Endothelial cell of umbilical vein (primary cell): ENCODE data around the gene SPAAR. TPM values are rescaled to one million over a fixed set of nuclear protein-coding genes. Genes with fewer than 3 reads are reported as not detected.

Experiments used
- BruUV-seq: library from RNA; stranded (reverse); fragments of 400-500 nt; replicated peaks from 2 replicates; lab custom pipeline; 2021; lab: Mats Ljungman, UMichigan
- CTCF ChIA-PET: fragments of 300-600, 350-600 bp; sonication (Branson Sonifier 250); formaldehyde crosslinking; loops from one replicate; lab custom pipeline; 2021; ENCODE audit warnings: antibody characterized with exemption, inconsistent platforms; lab: Charles Lee
- POLR2A ChIA-PET: fragments of 300-600, 350-600 bp; sonication (Branson Sonifier 250); formaldehyde crosslinking; loops from one replicate; lab custom pipeline; 2021; ENCODE audit warnings: antibody characterized with exemption, inconsistent platforms; lab: Charles Lee
- DNase-seq: peaks from one replicate; pipeline ENCODE4 v3.0.0-alpha.2; 2011; ENCODE audit warnings: low read depth, low spot score
- FAIRE-seq: peaks from 2 replicates; lab custom pipeline; 2011; peaks lifted over from hg19 to GRCh38; lab: Jason Lieb, UNC
- H2AFZ ChIP-seq: 2 replicates; pipeline ENCODE4 v1.6.0; 2012; ENCODE audit warnings: low read depth, low read length, control low read depth, inconsistent platforms
- H3K27ac ChIP-seq: 2 replicates; pipeline ENCODE4 v1.5.1; 2011; ENCODE audit warnings: low read depth, mild to moderate bottlenecking, control low read depth, low read length, moderate library complexity; ENCODE audit not compliant: insufficient read depth
- H3K27me3 ChIP-seq, 2 experiments: 2 replicates each; pipeline versions ENCODE4 v1.6.0 to v1.6.1; 2011; ENCODE audit warnings: low read length in 2 of 2, mixed read lengths in 1 of 2; ENCODE audit not compliant: control insufficient read depth in 2 of 2, insufficient read depth in 2 of 2
- H3K36me3 ChIP-seq, 2 experiments: 2 replicates in 1 of 2; 3 replicates in 1 of 2; pipeline ENCODE4 v1.5.1; 2011; ENCODE audit warnings: low read length in 2 of 2, mild to moderate bottlenecking in 1 of 2, moderate library complexity in 1 of 2; ENCODE audit not compliant: control insufficient read depth in 2 of 2, insufficient read depth in 2 of 2; ENCODE audit errors: extremely low read depth in 1 of 2
- H3K4me1 ChIP-seq: 3 replicates; pipeline ENCODE4 v1.5.1; 2011; ENCODE audit warnings: mild to moderate bottlenecking, low read length; ENCODE audit not compliant: control insufficient read depth, insufficient read depth; ENCODE audit errors: extremely low read depth
- H3K4me2 ChIP-seq: 2 replicates; pipeline ENCODE4 v1.6.1; 2011; ENCODE audit warnings: low read length, control low read depth, mixed read lengths; ENCODE audit not compliant: insufficient read depth
- H3K4me3 ChIP-seq, 3 experiments: fragments of 200-600 bp in 1 of 3; sonication (generic), shearing (Covaris generic) in 1 of 3; replicated peaks in 1 of 3; 2 replicates each; pipeline ENCODE4 v1.5.1; 2011 to 2016; ENCODE audit warnings: control low read depth in 3 of 3, low read length in 3 of 3, mild to moderate bottlenecking in 2 of 3, inconsistent platforms in 1 of 3, low read depth in 1 of 3, moderate library complexity in 1 of 3; ENCODE audit not compliant: insufficient read depth in 1 of 3
- H3K79me2 ChIP-seq: 2 replicates; pipeline ENCODE4 v1.6.0; 2012; ENCODE audit warnings: low read length, inconsistent platforms; ENCODE audit not compliant: control insufficient read depth, insufficient read depth
- H3K9ac ChIP-seq: replicated peaks from 2 replicates; pipeline ENCODE3; 2011; ENCODE audit warnings: low read length, control low read depth; ENCODE audit not compliant: insufficient read depth; ENCODE audit errors: extremely low read depth
- H3K9me1 ChIP-seq: replicated peaks from 3 replicates; pipeline ENCODE4 v1.6.0; 2011; ENCODE audit warnings: mild to moderate bottlenecking, low read length; ENCODE audit not compliant: control insufficient read depth, insufficient read depth; ENCODE audit errors: extremely low read depth
- H3K9me3 ChIP-seq: replicated peaks from 2 replicates; pipeline ENCODE4 v1.5.1; 2012; ENCODE audit warnings: low read length, inconsistent platforms; ENCODE audit not compliant: control insufficient read depth, insufficient read depth
- H4K20me1 ChIP-seq: replicated peaks from 2 replicates; pipeline ENCODE3; 2011; ENCODE audit warnings: mild to moderate bottlenecking, low read length; ENCODE audit not compliant: control insufficient read depth, insufficient read depth; ENCODE audit errors: extremely low read depth
- EZH2 ChIP-seq: IDR thresholded peaks from 2 replicates; pipeline ENCODE4 v1.6.1; 2012; ENCODE audit warnings: borderline replicate concordance, low read depth, mild to moderate bottlenecking, moderate library complexity, low read length, inconsistent platforms; ENCODE audit not compliant: severe bottlenecking
- FOS ChIP-seq: IDR thresholded peaks from 2 replicates; pipeline ENCODE4 v1.6.1; 2011; ENCODE audit warnings: mild to moderate bottlenecking, low read length, moderate library complexity, borderline replicate concordance; ENCODE audit not compliant: insufficient read depth
- GATA2 ChIP-seq: IDR thresholded peaks from 2 replicates; pipeline ENCODE4 v1.7.0; 2011; ENCODE audit warnings: low read depth, mild to moderate bottlenecking, moderate library complexity, mixed read lengths, low read length; ENCODE audit not compliant: insufficient read length, insufficient read depth
- JUN ChIP-seq: IDR thresholded peaks from 2 replicates; pipeline ENCODE4 v1.6.1; 2011; ENCODE audit warnings: borderline replicate concordance, low read depth; ENCODE audit not compliant: insufficient read length, insufficient read depth
- MYC ChIP-seq: IDR thresholded peaks from one replicate; pipeline ENCODE4 v1.6.1; 2011; ENCODE audit warnings: mild to moderate bottlenecking, low read depth, low read length
- POLR2A ChIP-seq: IDR thresholded peaks from 2 replicates; pipeline ENCODE4 v1.6.1; 2012; ENCODE audit warnings: low read depth, mild to moderate bottlenecking, control low read depth, low read length
- POLR2AphosphoS5 ChIP-seq: IDR thresholded peaks from 2 replicates; pipeline ENCODE4 v1.6.1; 2012; ENCODE audit warnings: low read depth, mild to moderate bottlenecking, control low read depth, low read length, moderate library complexity; ENCODE audit not compliant: insufficient read depth
- dilution Hi-C: fragments of 300-500 bp; cut with MboI; formaldehyde crosslinking; loops from one replicate; pipeline ENCODE4 v1.15.0; 2019; ENCODE audit warnings: low sequenced_read_pairs; ENCODE audit not compliant: extremely low pct_ligation_motif_present
- intact Hi-C: fragments of 100-400 bp; cut with micrococcal nuclease; formaldehyde crosslinking; loops from one replicate; pipeline ENCODE4 v1.10.0; 2022
- polyA plus RNA-seq, 4 experiments: library from polyadenylated mRNA; depleted of rRNA in 3 of 4; stranded (reverse) in 3 of 4; unstranded in 1 of 4; fragments of >200 nt; gene quantifications; 2 replicates each; pipeline versions ENCODE4 v1.2.1 to v1.2.3, GENCODE V29; 2011 to 2012; ENCODE audit warnings: missing spikeins in 1 of 4
- total RNA-seq: library from RNA; stranded (reverse); gene quantifications from 2 replicates; pipeline ENCODE4 v1.2.3, GENCODE V29; 2021
- TF ChIP-seq, protein P1 (sequence below): IDR thresholded peaks from 2 replicates; pipeline ENCODE4 v1.6.1; 2011; ENCODE audit not compliant: insufficient read depth, insufficient read length
- TF ChIP-seq, protein P2 (sequence below), 2 donors: IDR thresholded peaks; 1 replicate in 1 of 2; 2 replicates in 1 of 2; pipeline ENCODE4 v1.5.1; 2011; ENCODE audit warnings: low read length in 2 of 2, mild to moderate bottlenecking in 2 of 2, moderate library complexity in 2 of 2, control low read depth in 1 of 2, inconsistent platforms in 1 of 2, low read depth in 1 of 2; ENCODE audit not compliant: insufficient read depth in 1 of 2; ENCODE audit errors: extremely low read depth in 1 of 2

SPAAR gene
- total and polyA plus RNA-seq, 2 donors (not counting 3 experiments of a cell fraction or from before 2014, with no cell fraction given) = 20.8 to 24.8 TPM

DNA sequence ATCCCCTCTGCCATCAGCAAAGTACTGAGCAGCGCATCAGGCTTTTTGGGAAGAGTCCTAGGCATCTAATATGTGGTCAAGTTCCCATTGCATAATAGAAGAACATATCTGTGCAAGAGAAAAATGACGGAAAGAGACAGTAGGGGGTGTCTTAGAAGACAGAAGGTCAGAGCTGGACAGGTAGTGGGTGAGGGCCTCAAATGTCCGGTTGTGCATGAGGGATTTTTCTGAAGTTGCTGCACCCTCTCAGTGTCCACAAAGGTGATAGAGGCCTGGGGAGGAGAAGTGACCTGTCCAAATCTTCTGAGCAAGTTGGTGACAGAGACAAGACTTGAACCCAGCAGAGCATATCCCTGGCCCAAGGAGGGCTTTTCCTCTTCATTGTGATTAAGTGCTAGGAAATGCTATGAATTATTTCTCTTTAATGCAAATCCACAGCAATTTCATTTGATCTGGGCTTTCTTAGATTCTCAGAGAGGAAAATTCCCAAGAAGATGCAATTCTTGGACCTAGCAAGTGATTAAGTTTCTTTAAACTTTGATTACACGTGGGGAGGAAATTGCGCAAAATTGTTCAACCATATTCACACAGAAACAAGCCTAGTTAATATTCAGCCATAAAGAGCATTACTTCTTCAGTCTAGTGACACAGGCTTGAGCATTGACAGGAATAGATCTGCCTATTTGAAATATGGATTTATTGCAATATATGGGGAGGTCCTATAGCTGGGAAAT is 49.0 kb downstream of the SPAAR start, which contains the start of gene OR2S2:
OR2S2 (minus strand) TSS at position 51 of the 734 bp plus-strand sequence. CDS start 56 bp downstream, outside the sequence.
- ChIA-PET POLR2A (no interaction called here), CTCF (interaction anchor here (1.1 to 4.2 kb wide), 6 partner anchors 50 to 370 kb away, joined by 3 to 83 read pairs (median 8); partner anchors contain the start of gene CCIN)
- FAIRE-seq (no peak), DNase-seq (no peak)
- Histone ChIP-seq H3K4me1 (peaks cover 5% of the 10 kb centered on the region), H3K4me3 (no peak within 1 kb of the TSS), H3K9ac (no peak within 1 kb of the TSS), H3K9me1 (no peaks in the 10 kb centered on the region), H4K20me1 (no peaks in the 10 kb centered on the region), H3K27me3 (no peaks in the 10 kb centered on the region), H3K79me2 (no peaks in the 10 kb centered on the region), H2AFZ (no peak within 1 kb of the TSS), H3K36me3 (no peaks in the 10 kb centered on the region), H3K27ac (no peak within 1 kb of the TSS), H3K9me3 (no peaks in the 10 kb centered on the region), H3K4me2 (no peak within 1 kb of the TSS)
- dilution Hi-C loops = no loop called here
- intact Hi-C loops = loop anchor here (5.0 kb wide), 3 partner anchors 49 to 369 kb away; no protein-coding TSS in a partner anchor
- TF ChIP-seq, protein P1, sequence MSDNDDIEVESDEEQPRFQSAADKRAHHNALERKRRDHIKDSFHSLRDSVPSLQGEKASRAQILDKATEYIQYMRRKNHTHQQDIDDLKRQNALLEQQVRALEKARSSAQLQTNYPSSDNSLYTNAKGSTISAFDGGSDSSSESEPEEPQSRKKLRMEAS = no peak
- TF ChIP-seq EZH2 (no peak), JUN (no peak), POLR2A (no peak), GATA2 (no peak), POLR2AphosphoS5 (no peak), FOS (no peak), MYC (no peak)
- TF ChIP-seq, protein P2, sequence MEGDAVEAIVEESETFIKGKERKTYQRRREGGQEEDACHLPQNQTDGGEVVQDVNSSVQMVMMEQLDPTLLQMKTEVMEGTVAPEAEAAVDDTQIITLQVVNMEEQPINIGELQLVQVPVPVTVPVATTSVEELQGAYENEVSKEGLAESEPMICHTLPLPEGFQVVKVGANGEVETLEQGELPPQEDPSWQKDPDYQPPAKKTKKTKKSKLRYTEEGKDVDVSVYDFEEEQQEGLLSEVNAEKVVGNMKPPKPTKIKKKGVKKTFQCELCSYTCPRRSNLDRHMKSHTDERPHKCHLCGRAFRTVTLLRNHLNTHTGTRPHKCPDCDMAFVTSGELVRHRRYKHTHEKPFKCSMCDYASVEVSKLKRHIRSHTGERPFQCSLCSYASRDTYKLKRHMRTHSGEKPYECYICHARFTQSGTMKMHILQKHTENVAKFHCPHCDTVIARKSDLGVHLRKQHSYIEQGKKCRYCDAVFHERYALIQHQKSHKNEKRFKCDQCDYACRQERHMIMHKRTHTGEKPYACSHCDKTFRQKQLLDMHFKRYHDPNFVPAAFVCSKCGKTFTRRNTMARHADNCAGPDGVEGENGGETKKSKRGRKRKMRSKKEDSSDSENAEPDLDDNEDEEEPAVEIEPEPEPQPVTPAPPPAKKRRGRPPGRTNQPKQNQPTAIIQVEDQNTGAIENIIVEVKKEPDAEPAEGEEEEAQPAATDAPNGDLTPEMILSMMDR (IDR thresholded peaks at IDR 0.05; ENCODE audit: extremely low read depth in 1 of 2, insufficient read depth in 1 of 2, low read depth in 1 of 2, low read length in 2 of 2) = no peak
- no TSS peak for BruUV-seq
